Measurements from ENCODE around the gene CEACAM7.

DNA sequence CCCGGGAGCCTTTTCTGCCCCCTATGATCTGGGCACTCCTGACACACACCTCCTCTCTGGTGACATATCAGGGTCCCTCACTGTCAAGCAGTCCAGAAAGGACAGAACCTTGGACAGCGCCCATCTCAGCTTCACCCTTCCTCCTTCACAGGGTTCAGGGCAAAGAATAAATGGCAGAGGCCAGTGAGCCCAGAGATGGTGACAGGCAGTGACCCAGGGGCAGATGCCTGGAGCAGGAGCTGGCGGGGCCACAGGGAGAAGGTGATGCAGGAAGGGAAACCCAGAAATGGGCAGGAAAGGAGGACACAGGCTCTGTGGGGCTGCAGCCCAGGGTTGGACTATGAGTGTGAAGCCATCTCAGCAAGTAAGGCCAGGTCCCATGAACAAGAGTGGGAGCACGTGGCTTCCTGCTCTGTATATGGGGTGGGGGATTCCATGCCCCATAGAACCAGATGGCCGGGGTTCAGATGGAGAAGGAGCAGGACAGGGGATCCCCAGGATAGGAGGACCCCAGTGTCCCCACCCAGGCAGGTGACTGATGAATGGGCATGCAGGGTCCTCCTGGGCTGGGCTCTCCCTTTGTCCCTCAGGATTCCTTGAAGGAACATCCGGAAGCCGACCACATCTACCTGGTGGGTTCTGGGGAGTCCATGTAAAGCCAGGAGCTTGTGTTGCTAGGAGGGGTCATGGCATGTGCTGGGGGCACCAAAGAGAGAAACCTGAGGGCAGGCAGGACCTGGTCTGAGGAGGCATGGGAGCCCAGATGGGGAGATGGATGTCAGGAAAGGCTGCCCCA lies 8.5 kb upstream of the CEACAM7 start:
- TF ChIP-seq POLR2A (IDR thresholded peaks at IDR 0.05; ENCODE audit: low read depth), result no peak
- TF ChIP-seq POLR2AphosphoS5 (IDR thresholded peaks at IDR 0.05), result no peak
- TF ChIP-seq, protein P1, sequence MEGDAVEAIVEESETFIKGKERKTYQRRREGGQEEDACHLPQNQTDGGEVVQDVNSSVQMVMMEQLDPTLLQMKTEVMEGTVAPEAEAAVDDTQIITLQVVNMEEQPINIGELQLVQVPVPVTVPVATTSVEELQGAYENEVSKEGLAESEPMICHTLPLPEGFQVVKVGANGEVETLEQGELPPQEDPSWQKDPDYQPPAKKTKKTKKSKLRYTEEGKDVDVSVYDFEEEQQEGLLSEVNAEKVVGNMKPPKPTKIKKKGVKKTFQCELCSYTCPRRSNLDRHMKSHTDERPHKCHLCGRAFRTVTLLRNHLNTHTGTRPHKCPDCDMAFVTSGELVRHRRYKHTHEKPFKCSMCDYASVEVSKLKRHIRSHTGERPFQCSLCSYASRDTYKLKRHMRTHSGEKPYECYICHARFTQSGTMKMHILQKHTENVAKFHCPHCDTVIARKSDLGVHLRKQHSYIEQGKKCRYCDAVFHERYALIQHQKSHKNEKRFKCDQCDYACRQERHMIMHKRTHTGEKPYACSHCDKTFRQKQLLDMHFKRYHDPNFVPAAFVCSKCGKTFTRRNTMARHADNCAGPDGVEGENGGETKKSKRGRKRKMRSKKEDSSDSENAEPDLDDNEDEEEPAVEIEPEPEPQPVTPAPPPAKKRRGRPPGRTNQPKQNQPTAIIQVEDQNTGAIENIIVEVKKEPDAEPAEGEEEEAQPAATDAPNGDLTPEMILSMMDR (IDR thresholded peaks at IDR 0.05), result no peak
- no peak for TF ChIP-seq EP300 (IDR thresholded peaks at IDR 0.05)

Measured in esophagus muscularis mucosa (tissue), 4 donors.